HepG2 (cell line): ENCODE results near the gene ITGB6. TPM values are rescaled to one million over a fixed set of nuclear protein-coding genes. Genes with fewer than 3 reads are reported as not detected.
A peak's percentile ranks its signal among the peaks of the same experiment; 100 is the strongest.

ENCODE experiments used
- BCL6 ChIP-seq: IDR thresholded peaks from 2 replicates; pipeline ENCODE4 v1.6.1; 2016; ENCODE audit warnings: missing genetic modification reagents, missing compliant biosample characterization
- CBX2 ChIP-seq, 2 experiments: fragments of 200-600 bp in 1 of 2; sonication (generic); formaldehyde crosslinking in 1 of 2; IDR thresholded peaks; 2 replicates each; pipeline versions ENCODE4 v1.7.0 to v1.8.1; 2018 to 2022; ENCODE audit warnings: low read depth in 2 of 2, low read length in 1 of 2, mild to moderate bottlenecking in 1 of 2, missing genetic modification reagents in 1 of 2
- KAT7 ChIP-seq: IDR thresholded peaks from 2 replicates; pipeline ENCODE4 v1.6.1; 2018; ENCODE audit warnings: borderline replicate concordance, missing compliant biosample characterization
- MYC ChIP-seq: sonication (generic); formaldehyde crosslinking; IDR thresholded peaks from 2 replicates; pipeline ENCODE4 v1.9.0; 2021; ENCODE audit warnings: missing genetic modification reagents, borderline replicate concordance
- RBM39 ChIP-seq: fragments of 200-400 bp; formaldehyde crosslinking; IDR thresholded peaks from one replicate; pipeline ENCODE4 v1.6.1; 2018; ENCODE audit warnings: antibody characterized with exemption, mild to moderate bottlenecking, low read depth, low read length; ENCODE audit not compliant: poor library complexity, severe bottlenecking
- RFX1 ChIP-seq: fragments of 450-650 bp; IDR thresholded peaks from 2 replicates; pipeline ENCODE4 v1.6.1; 2017
- SOX5 ChIP-seq: IDR thresholded peaks from 2 replicates; pipeline ENCODE4 v1.6.1; 2016; ENCODE audit warnings: borderline replicate concordance
- ZFP62 ChIP-seq: sonication (generic); formaldehyde crosslinking; IDR thresholded peaks from 2 replicates; pipeline ENCODE4 v1.4.0; 2020; ENCODE audit warnings: missing genetic modification reagents
- ZNF557 ChIP-seq: sonication (generic); formaldehyde crosslinking; IDR thresholded peaks from 2 replicates; pipeline ENCODE4 v1.4.0; 2020; ENCODE audit warnings: missing genetic modification reagents
- ZNF589 ChIP-seq: sonication (generic); formaldehyde crosslinking; conservative IDR thresholded peaks from 2 replicates; pipeline ENCODE4 v1.8.0; 2022; ENCODE audit warnings: mild to moderate bottlenecking, moderate library complexity, missing genetic modification reagents
- polyA plus RNA-seq, 8 experiments: library from polyadenylated mRNA; depleted of rRNA in 3 of 8; stranded (reverse) in 7 of 8; unstranded in 1 of 8; fragments of >200 nt; fragmentation: Illumina TruSeq in 4 of 8; extraction: Trizol in 4 of 8; gene quantifications; 2 replicates each; pipeline versions ENCODE4 v1.2.1 to v1.2.3, GENCODE V29; 2011 to 2016; ENCODE audit warnings: low read depth in 4 of 8, missing spikeins in 1 of 8, mixed read lengths in 1 of 8; ENCODE audit not compliant: insufficient read depth in 1 of 8
- total RNA-seq, 5 experiments: library from RNA; depleted of rRNA; stranded (reverse); fragments of >200 nt; fragmentation: Illumina TruSeq; extraction: Trizol; gene quantifications; 2 replicates each; pipeline ENCODE4 v1.2.3, GENCODE V29; 2016; ENCODE audit warnings: low read depth in 1 of 5
- TF ChIP-seq, protein P1 (sequence below): IDR thresholded peaks from 2 replicates; pipeline ENCODE4 v1.4.0; 2020; ENCODE audit warnings: mild to moderate bottlenecking, missing genetic modification reagents
- TF ChIP-seq, protein P2 (sequence below): sonication (generic); formaldehyde crosslinking; IDR thresholded peaks from 2 replicates; pipeline ENCODE4 v1.5.0; 2020; ENCODE audit warnings: mild to moderate bottlenecking, missing genetic modification reagents
- TF ChIP-seq, protein P3 (sequence below): sonication (generic); formaldehyde crosslinking; IDR thresholded peaks from 2 replicates; pipeline ENCODE4 v1.4.0; 2020; ENCODE audit warnings: missing genetic modification reagents, borderline replicate concordance
- TF ChIP-seq, protein P4 (sequence below): sonication (generic); formaldehyde crosslinking; IDR thresholded peaks from 2 replicates; pipeline ENCODE4 v1.4.0; 2020; ENCODE audit warnings: mild to moderate bottlenecking, missing genetic modification reagents
- TF ChIP-seq, protein P5 (sequence below): sonication (generic); formaldehyde crosslinking; IDR thresholded peaks from 2 replicates; pipeline ENCODE4 v1.4.0; 2020; ENCODE audit warnings: missing genetic modification reagents
- TF ChIP-seq, protein P6 (sequence below): sonication (generic); formaldehyde crosslinking; IDR thresholded peaks from 2 replicates; pipeline ENCODE4 v1.5.1; 2020; ENCODE audit warnings: missing genetic modification reagents, mild to moderate bottlenecking, borderline replicate concordance

Gene ITGB6
- total and polyA plus RNA-seq, 2 of the 13 experiments (the other 11 are each of a cell fraction or from before 2014, with no cell fraction given), result not detected

DNA sequence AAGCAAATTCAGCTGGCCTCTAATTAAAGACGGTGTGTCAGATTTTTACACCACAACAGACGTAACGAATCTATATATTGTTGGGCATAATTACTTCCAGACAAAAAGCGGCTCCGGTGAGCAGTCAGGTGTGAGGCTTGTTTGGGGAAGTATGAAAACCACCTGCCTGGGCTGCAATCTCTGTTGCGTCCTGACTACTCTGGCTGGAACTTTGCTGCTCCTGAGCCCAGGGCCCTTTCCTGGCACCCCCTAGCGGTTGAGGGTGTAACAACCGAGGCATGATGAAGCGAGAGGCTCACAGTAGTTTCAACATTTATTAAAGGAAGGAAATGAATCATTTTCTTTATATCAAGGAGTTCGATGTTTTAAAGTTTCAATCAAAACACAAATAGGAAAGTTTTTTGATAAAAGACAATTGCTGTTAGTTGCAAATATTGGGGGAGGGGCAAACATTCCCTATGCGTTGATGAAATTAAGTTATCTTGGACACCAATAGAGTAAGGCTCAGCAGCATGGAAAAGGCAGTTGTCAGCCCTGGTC, 10.6 kb upstream of the ITGB6 start (continued):
- TF ChIP-seq ZFP62 (CRISPR knock-in tag) (no peak), CBX2 (IDR thresholded peaks at IDR 0.05; ENCODE audit: low read depth, low read length) (no peak), CBX2 (CRISPR knock-in tag; IDR thresholded peaks at IDR 0.05; ENCODE audit: low read depth) (no peak), RFX1 (no peak), BCL6 (0 out of 2 replicates have a peak, but pooled peaks have one; percentile 12), MYC (CRISPR knock-in tag) (no peak), ZNF589 (no peak), SOX5 (no peak), RBM39 (no peak), KAT7 (no peak), ZNF557 (CRISPR knock-in tag) (no peak)
- TF ChIP-seq, protein P1, sequence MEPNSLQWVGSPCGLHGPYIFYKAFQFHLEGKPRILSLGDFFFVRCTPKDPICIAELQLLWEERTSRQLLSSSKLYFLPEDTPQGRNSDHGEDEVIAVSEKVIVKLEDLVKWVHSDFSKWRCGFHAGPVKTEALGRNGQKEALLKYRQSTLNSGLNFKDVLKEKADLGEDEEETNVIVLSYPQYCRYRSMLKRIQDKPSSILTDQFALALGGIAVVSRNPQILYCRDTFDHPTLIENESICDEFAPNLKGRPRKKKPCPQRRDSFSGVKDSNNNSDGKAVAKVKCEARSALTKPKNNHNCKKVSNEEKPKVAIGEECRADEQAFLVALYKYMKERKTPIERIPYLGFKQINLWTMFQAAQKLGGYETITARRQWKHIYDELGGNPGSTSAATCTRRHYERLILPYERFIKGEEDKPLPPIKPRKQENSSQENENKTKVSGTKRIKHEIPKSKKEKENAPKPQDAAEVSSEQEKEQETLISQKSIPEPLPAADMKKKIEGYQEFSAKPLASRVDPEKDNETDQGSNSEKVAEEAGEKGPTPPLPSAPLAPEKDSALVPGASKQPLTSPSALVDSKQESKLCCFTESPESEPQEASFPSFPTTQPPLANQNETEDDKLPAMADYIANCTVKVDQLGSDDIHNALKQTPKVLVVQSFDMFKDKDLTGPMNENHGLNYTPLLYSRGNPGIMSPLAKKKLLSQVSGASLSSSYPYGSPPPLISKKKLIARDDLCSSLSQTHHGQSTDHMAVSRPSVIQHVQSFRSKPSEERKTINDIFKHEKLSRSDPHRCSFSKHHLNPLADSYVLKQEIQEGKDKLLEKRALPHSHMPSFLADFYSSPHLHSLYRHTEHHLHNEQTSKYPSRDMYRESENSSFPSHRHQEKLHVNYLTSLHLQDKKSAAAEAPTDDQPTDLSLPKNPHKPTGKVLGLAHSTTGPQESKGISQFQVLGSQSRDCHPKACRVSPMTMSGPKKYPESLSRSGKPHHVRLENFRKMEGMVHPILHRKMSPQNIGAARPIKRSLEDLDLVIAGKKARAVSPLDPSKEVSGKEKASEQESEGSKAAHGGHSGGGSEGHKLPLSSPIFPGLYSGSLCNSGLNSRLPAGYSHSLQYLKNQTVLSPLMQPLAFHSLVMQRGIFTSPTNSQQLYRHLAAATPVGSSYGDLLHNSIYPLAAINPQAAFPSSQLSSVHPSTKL (CRISPR knock-in tag), result peak; percentile 42; the same call in 1 of the 2 replicates
- TF ChIP-seq, protein P2, sequence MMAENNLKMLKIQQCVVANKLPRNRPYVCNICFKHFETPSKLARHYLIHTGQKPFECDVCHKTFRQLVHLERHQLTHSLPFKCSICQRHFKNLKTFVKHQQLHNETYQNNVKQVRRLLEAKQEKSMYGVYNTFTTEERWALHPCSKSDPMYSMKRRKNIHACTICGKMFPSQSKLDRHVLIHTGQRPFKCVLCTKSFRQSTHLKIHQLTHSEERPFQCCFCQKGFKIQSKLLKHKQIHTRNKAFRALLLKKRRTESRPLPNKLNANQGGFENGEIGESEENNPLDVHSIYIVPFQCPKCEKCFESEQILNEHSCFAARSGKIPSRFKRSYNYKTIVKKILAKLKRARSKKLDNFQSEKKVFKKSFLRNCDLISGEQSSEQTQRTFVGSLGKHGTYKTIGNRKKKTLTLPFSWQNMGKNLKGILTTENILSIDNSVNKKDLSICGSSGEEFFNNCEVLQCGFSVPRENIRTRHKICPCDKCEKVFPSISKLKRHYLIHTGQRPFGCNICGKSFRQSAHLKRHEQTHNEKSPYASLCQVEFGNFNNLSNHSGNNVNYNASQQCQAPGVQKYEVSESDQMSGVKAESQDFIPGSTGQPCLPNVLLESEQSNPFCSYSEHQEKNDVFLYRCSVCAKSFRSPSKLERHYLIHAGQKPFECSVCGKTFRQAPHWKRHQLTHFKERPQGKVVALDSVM (CRISPR knock-in tag), result no peak
- TF ChIP-seq, protein P3, sequence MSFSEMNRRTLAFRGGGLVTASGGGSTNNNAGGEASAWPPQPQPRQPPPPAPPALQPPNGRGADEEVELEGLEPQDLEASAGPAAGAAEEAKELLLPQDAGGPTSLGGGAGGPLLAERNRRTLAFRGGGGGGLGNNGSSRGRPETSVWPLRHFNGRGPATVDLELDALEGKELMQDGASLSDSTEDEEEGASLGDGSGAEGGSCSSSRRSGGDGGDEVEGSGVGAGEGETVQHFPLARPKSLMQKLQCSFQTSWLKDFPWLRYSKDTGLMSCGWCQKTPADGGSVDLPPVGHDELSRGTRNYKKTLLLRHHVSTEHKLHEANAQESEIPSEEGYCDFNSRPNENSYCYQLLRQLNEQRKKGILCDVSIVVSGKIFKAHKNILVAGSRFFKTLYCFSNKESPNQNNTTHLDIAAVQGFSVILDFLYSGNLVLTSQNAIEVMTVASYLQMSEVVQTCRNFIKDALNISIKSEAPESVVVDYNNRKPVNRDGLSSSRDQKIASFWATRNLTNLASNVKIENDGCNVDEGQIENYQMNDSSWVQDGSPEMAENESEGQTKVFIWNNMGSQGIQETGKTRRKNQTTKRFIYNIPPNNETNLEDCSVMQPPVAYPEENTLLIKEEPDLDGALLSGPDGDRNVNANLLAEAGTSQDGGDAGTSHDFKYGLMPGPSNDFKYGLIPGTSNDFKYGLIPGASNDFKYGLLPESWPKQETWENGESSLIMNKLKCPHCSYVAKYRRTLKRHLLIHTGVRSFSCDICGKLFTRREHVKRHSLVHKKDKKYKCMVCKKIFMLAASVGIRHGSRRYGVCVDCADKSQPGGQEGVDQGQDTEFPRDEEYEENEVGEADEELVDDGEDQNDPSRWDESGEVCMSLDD (CRISPR knock-in tag), result no peak
- TF ChIP-seq, protein P4, sequence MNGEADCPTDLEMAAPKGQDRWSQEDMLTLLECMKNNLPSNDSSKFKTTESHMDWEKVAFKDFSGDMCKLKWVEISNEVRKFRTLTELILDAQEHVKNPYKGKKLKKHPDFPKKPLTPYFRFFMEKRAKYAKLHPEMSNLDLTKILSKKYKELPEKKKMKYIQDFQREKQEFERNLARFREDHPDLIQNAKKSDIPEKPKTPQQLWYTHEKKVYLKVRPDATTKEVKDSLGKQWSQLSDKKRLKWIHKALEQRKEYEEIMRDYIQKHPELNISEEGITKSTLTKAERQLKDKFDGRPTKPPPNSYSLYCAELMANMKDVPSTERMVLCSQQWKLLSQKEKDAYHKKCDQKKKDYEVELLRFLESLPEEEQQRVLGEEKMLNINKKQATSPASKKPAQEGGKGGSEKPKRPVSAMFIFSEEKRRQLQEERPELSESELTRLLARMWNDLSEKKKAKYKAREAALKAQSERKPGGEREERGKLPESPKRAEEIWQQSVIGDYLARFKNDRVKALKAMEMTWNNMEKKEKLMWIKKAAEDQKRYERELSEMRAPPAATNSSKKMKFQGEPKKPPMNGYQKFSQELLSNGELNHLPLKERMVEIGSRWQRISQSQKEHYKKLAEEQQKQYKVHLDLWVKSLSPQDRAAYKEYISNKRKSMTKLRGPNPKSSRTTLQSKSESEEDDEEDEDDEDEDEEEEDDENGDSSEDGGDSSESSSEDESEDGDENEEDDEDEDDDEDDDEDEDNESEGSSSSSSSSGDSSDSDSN (CRISPR knock-in tag), result no peak
- TF ChIP-seq, protein P5, sequence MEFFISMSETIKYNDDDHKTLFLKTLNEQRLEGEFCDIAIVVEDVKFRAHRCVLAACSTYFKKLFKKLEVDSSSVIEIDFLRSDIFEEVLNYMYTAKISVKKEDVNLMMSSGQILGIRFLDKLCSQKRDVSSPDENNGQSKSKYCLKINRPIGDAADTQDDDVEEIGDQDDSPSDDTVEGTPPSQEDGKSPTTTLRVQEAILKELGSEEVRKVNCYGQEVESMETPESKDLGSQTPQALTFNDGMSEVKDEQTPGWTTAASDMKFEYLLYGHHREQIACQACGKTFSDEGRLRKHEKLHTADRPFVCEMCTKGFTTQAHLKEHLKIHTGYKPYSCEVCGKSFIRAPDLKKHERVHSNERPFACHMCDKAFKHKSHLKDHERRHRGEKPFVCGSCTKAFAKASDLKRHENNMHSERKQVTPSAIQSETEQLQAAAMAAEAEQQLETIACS (CRISPR knock-in tag), result no peak
- TF ChIP-seq, protein P6, sequence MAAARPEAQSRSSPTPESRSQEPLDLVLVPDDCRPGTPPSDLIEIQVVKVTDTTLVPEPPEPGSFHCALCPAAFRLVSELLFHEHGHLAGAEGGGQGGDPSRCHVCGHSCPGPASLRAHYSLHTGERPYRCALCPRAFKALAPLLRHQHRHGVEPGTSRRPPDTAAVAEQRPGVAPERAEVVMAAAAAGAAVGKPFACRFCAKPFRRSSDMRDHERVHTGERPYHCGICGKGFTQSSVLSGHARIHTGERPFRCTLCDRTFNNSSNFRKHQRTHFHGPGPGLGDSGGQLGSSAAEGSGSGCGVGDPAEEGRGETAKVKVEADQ (CRISPR knock-in tag), result no peak
